A673 (cell line): ENCODE measurements around the gene MRFAP1L1. TPM values are rescaled to one million over a fixed set of nuclear protein-coding genes. Genes with fewer than 3 reads are reported as not detected.

Experiments
- BruUV-seq: library from RNA; stranded (reverse); fragments of 400-500 nt; replicated peaks from 2 replicates; lab custom pipeline; 2021; lab: Mats Ljungman, UMichigan
- CTCF ChIA-PET: fragments of 300-600 bp; sonication (Branson Sonifier 250); formaldehyde crosslinking; loops from one replicate; lab custom pipeline; 2022; ENCODE audit warnings: antibody characterized with exemption; lab: Charles Lee
- POLR2A ChIA-PET: fragments of 300-600 bp; sonication (Branson Sonifier 250); formaldehyde crosslinking; loops from one replicate; lab custom pipeline; 2022; ENCODE audit warnings: antibody characterized with exemption; ENCODE audit not compliant: low non-redundant PET; lab: Charles Lee
- DNase-seq: peaks from one replicate; pipeline ENCODE4 v3.0.0-alpha.2; 2015; ENCODE audit warnings: low spot score
- H3K27ac ChIP-seq: fragments of 200-600 bp; sonication (generic); 2 replicates; pipeline ENCODE4 v1.5.1; 2016; ENCODE audit warnings: mixed run types, low read depth, mild to moderate bottlenecking, mixed read lengths, antibody characterized with exemption, low read length; ENCODE audit not compliant: poor library complexity, severe bottlenecking
- H3K27me3 ChIP-seq: fragments of 200-600 bp; sonication (generic); replicated peaks from 2 replicates; pipeline ENCODE4 v1.6.1; 2017; ENCODE audit warnings: mixed run types, low read depth, mild to moderate bottlenecking, mixed read lengths, antibody characterized with exemption, low read length; ENCODE audit not compliant: insufficient read depth, poor library complexity
- H3K36me3 ChIP-seq: fragments of 200-600 bp; sonication (generic); 2 replicates; pipeline ENCODE4 v1.6.1; 2016; ENCODE audit warnings: mixed run types, mild to moderate bottlenecking, mixed read lengths, antibody characterized with exemption, low read length; ENCODE audit not compliant: insufficient read depth, poor library complexity, severe bottlenecking
- H3K4me1 ChIP-seq: fragments of 200-600 bp; sonication (generic); 2 replicates; pipeline ENCODE4 v1.6.1; 2017; ENCODE audit warnings: mixed run types, mild to moderate bottlenecking, mixed read lengths, antibody characterized with exemption, low read length; ENCODE audit not compliant: insufficient read depth, poor library complexity, severe bottlenecking
- H3K4me3 ChIP-seq: fragments of 200-600 bp; sonication (generic); 2 replicates; pipeline ENCODE4 v1.5.1; 2016; ENCODE audit warnings: low read depth, mixed run types, mild to moderate bottlenecking, mixed read lengths, low read length; ENCODE audit not compliant: poor library complexity, severe bottlenecking
- H3K9me3 ChIP-seq: fragments of 200-600 bp; sonication (generic); 2 replicates; pipeline ENCODE4 v1.6.1; 2016; ENCODE audit warnings: mixed run types, low read depth, mild to moderate bottlenecking, mixed read lengths, antibody characterized with exemption, low read length; ENCODE audit not compliant: poor library complexity, severe bottlenecking
- CTCF ChIP-seq: fragments of 300-800, 200-600 bp; sonication (generic); conservative IDR thresholded peaks from 2 replicates; pipeline ENCODE4 v1.5.1; 2017; ENCODE audit warnings: low read depth, mild to moderate bottlenecking, antibody characterized with exemption, low read length, moderate library complexity, mixed read lengths
- EZH2 ChIP-seq: fragments of 200-600 bp; sonication (generic); IDR thresholded peaks from 2 replicates; pipeline ENCODE4 v1.6.1; 2017; ENCODE audit warnings: borderline replicate concordance, low read depth, mild to moderate bottlenecking, mixed read lengths, antibody characterized with exemption, low read length; ENCODE audit not compliant: poor library complexity, severe bottlenecking
- intact Hi-C: fragments of 100-400 bp; cut with micrococcal nuclease; formaldehyde crosslinking; loops from one replicate; pipeline ENCODE4 v1.10.0; 2022; ENCODE audit not compliant: unreplicated experiment
- total RNA-seq: library from RNA; stranded (reverse); gene quantifications from 2 replicates; pipeline ENCODE4 v1.2.3, GENCODE V29; 2021

The MRFAP1L1 gene
- total RNA-seq, 1 experiment from 2014 or later = 61.0 TPM

- DNase-seq = no peak
- H3K36me3 ChIP-seq = no peaks in the 10 kb centered on the region
- H3K9me3 ChIP-seq = no peaks in the 10 kb centered on the region
- H3K4me1 ChIP-seq = no peaks in the 10 kb centered on the region
- H3K27ac ChIP-seq = no peak within 1 kb of the TSS
- POLR2A ChIA-PET = no interaction called here
- intact Hi-C loops = no loop called here
- TF ChIP-seq CTCF (no peak), EZH2 (no peak)
- CTCF ChIA-PET = no interaction called here
- BruUV-seq = no TSS peak
- no peaks in the 10 kb centered on the region for H3K27me3 ChIP-seq
- H3K4me3 ChIP-seq = no peak within 1 kb of the TSS
Measured at GRCh38 chr4:6693231-6694176, 16.2 kb downstream of the MRFAP1L1 start, which contains the start of gene S100P. Gene S100P, plus strand, starts transcription at chr4:6693878. Its CDS starts 55 bp downstream, at chr4:6693933.

- H3K27me3 ChIP-seq = no peaks in the 10 kb centered on the region
- POLR2A ChIA-PET = no interaction called here
- H3K9me3 ChIP-seq = no peaks in the 10 kb centered on the region
- no peak overlapping the region for H3K4me3 ChIP-seq
- TF ChIP-seq EZH2 (no peak), CTCF (no peak)
- no peak overlapping the region for H3K27ac ChIP-seq
- no peaks in the 10 kb centered on the region for H3K4me1 ChIP-seq
- intact Hi-C loops = no loop called here
- BruUV-seq = no TSS peak
- no peak for DNase-seq
- no peaks in the 10 kb centered on the region for H3K36me3 ChIP-seq
- CTCF ChIA-PET = no interaction called here
Measured at GRCh38 chr4:6692806-6693205, 16.9 kb downstream of the MRFAP1L1 start.

- Histone ChIP-seq H3K4me1 (no peaks in the 10 kb centered on the region), H3K27ac (no peak overlapping the region), H3K4me3 (no peak overlapping the region), H3K36me3 (no peaks in the 10 kb centered on the region), H3K9me3 (no peaks in the 10 kb centered on the region), H3K27me3 (no peaks in the 10 kb centered on the region)
- POLR2A ChIA-PET = no interaction called here
- TF ChIP-seq CTCF (no peak), EZH2 (no peak)
- no TSS peak for BruUV-seq
- intact Hi-C loops = no loop called here
- CTCF ChIA-PET = no interaction called here
- no peak for DNase-seq
Measured at GRCh38 chr4:6692379-6692778, 17.3 kb downstream of the MRFAP1L1 start.
